Right atrium auricular region (tissue), 2 donors: ENCODE results near the gene RPS10. TPM values are rescaled to one million over a fixed set of nuclear protein-coding genes. Genes with fewer than 3 reads are reported as not detected.

Experiments
- DNase-seq: peaks from one replicate; pipeline ENCODE4 v3.0.0-alpha.2; 2019; ENCODE audit warnings: low spot score
- H3K27ac ChIP-seq, 2 donors: fragments of 200-600 bp; sonication (generic); 1 replicate in 1 of 2; 2 replicates in 1 of 2; pipeline ENCODE4 v1.5.1; 2016 to 2019
- H3K27me3 ChIP-seq, 2 donors: fragments of 200-600 bp; sonication (generic); one replicate each; pipeline versions ENCODE4 v1.5.1 to v1.6.0; 2017 to 2019
- H3K36me3 ChIP-seq: fragments of 200-600 bp; sonication (generic); one replicate; pipeline ENCODE4 v1.5.1; 2016
- H3K4me1 ChIP-seq, 2 donors: fragments of 200-600 bp; sonication (generic); one replicate each; pipeline versions ENCODE4 v1.5.1 to v1.6.0; 2017 to 2019
- H3K4me3 ChIP-seq, 2 donors: fragments of 200-600 bp; sonication (generic); 1 replicate in 1 of 2; 2 replicates in 1 of 2; pipeline ENCODE4 v1.5.1; 2017 to 2019; ENCODE audit warnings: mild to moderate bottlenecking in 1 of 2, moderate library complexity in 1 of 2
- H3K9me3 ChIP-seq, 2 donors: fragments of 200-600 bp; sonication (generic); one replicate each; pipeline ENCODE4 v1.5.1; 2019
- total RNA-seq, 2 donors: library from RNA; depleted of rRNA; stranded (reverse); fragments of >200 nt; gene quantifications; one replicate each; pipeline ENCODE4 v1.1.0, GENCODE V29; 2016
- TF ChIP-seq, protein P1 (sequence below), 2 donors: fragments of 200-600 bp; sonication (generic); IDR thresholded peaks; one replicate each; pipeline ENCODE4 v1.5.1; 2019; ENCODE audit warnings: antibody characterized with exemption in 2 of 2

The RPS10 gene
- total RNA-seq, 2 donors from 2014 or later, result 830 to 2,258 TPM

DNA sequence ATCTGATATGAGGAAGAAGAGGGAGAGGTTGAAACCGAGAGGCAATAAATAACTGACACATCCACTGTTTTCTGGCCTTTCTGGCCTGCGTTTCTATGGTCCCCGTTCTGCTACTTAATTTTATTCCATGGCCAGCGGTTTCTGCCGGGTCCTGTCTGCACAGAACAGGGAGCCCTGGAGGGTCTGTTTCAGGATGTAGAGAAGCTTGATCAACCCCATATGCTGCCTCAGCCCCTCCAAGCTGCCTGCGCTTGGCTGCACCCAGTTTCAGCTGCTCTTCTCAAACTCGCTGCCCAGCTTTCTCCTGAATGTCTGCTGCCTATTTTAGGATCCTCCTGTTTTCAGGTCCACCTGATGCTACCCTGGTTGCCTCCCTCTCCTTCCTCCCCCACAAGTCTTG, 21.5 kb upstream of the RPS10 start:
- Histone ChIP-seq H3K27me3 (no peaks in the 10 kb centered on the region), H3K4me1 (no peaks in the 10 kb centered on the region), H3K36me3 (no peaks in the 10 kb centered on the region), H3K9me3 (no peaks in the 10 kb centered on the region), H3K4me3 (no peak overlapping the region), H3K27ac (no peak overlapping the region)
- TF ChIP-seq, protein P1, sequence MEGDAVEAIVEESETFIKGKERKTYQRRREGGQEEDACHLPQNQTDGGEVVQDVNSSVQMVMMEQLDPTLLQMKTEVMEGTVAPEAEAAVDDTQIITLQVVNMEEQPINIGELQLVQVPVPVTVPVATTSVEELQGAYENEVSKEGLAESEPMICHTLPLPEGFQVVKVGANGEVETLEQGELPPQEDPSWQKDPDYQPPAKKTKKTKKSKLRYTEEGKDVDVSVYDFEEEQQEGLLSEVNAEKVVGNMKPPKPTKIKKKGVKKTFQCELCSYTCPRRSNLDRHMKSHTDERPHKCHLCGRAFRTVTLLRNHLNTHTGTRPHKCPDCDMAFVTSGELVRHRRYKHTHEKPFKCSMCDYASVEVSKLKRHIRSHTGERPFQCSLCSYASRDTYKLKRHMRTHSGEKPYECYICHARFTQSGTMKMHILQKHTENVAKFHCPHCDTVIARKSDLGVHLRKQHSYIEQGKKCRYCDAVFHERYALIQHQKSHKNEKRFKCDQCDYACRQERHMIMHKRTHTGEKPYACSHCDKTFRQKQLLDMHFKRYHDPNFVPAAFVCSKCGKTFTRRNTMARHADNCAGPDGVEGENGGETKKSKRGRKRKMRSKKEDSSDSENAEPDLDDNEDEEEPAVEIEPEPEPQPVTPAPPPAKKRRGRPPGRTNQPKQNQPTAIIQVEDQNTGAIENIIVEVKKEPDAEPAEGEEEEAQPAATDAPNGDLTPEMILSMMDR (IDR thresholded peaks at IDR 0.05), result no peak
- no peak for DNase-seq

DNA sequence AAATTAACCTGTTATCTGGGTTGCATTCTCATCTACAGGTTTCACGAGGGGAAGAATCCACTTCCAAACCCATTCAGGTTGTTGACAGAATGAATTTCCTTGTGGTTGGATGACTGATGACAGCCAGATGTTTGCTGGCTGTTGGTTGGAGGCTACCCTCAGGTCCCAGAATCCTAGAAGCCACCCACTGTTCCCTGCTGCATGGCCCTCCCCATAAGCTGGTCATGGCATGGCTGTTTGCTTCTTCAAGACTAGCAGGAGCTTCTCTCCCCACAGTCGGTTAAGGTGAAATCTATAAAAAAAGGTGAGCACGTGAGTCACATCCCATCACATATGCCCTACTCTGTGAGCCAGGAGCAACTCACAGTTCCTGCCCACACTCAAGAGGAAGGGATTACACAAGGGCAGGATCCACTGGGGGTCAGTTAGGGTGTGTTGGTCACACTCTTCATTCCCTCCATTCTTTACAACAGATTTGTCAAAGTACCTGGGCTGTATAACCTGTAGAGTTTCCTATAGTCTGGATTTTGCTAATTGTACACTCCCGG, 19.5 kb upstream of the RPS10 start:
- no peaks in the 10 kb centered on the region for H3K27me3 ChIP-seq
- TF ChIP-seq, protein P1 (IDR thresholded peaks at IDR 0.05), result no peak
- no peak for DNase-seq
- no peaks in the 10 kb centered on the region for H3K36me3 ChIP-seq
- no peak overlapping the region for H3K4me3 ChIP-seq
- H3K4me1 ChIP-seq, result no peaks in the 10 kb centered on the region
- no peaks in the 10 kb centered on the region for H3K9me3 ChIP-seq
- no peak overlapping the region for H3K27ac ChIP-seq

DNA sequence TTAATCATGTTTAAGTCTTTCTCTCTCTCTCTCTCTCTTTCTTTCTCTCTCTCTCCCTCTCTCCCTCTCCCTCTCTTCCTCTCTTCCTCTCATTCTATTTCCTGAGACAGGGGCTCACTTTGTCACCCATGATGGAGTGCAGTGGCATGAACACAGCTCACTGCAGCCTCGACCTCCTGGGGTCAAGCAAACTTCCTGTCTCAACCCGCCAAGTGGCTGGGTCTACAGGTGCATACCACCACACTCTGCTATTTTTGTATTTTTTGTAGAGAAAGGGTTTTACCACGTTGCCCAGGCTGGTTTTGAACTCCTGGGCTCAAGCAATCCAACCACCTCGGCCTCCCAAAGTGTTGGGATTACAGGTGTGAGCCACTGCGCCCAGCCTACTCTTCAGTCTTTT, 15.7 kb upstream of the RPS10 start:
- Histone ChIP-seq H3K4me3 (no peak overlapping the region), H3K4me1 (no peaks in the 10 kb centered on the region), H3K27me3 (no peaks in the 10 kb centered on the region), H3K27ac (no peak overlapping the region), H3K9me3 (no peaks in the 10 kb centered on the region), H3K36me3 (no peaks in the 10 kb centered on the region)
- no peak for DNase-seq
- TF ChIP-seq, protein P1 (IDR thresholded peaks at IDR 0.05), result no peak

DNA sequence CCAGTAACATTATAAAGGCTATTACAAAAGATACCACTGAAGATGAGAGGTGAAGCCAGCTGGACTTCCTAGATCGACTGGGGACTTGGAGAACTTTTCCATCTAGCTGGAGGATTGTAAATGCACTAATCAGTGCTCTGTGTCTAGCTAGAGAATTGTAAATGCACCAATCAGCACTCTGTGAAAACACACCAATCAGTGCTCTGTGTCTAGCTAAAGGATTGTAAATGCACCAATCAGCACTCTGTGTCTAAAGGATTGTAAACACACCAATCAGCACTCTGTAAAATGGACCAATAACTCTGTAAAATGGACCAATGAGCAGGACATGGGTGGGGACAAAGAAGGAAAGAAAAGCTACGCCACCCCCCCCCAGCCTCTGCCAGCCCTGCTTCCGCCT, 13.6 kb upstream of the RPS10 start:
- H3K4me3 ChIP-seq, result no peak overlapping the region
- TF ChIP-seq, protein P1 (IDR thresholded peaks at IDR 0.05), result no peak
- DNase-seq, result no peak
- H3K27me3 ChIP-seq, result no peaks in the 10 kb centered on the region
- H3K4me1 ChIP-seq, result no peaks in the 10 kb centered on the region
- no peaks in the 10 kb centered on the region for H3K36me3 ChIP-seq
- H3K9me3 ChIP-seq, result no peaks in the 10 kb centered on the region
- no peak overlapping the region for H3K27ac ChIP-seq

DNA sequence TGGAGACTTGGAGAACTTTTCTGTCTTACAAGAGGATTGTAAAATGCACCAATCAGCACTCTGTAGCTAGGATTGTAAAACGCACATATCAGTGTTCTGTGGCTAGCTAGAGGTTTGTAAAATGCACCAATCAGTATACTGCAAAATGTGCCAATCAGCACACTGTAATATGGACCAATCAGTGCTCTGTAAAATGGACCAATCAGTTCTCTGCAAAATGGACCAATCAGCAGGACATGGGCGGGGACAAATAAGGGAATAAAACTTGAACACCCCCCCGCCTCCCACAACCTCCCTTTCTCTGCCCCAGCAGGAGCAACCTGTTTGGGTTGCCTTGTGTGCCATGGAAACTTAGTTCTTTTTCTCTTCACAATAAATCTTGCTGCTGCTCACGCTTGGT, 12.8 kb upstream of the RPS10 start:
- Histone ChIP-seq H3K4me1 (no peaks in the 10 kb centered on the region), H3K27ac (no peak overlapping the region), H3K36me3 (no peaks in the 10 kb centered on the region), H3K27me3 (no peaks in the 10 kb centered on the region), H3K4me3 (no peak overlapping the region), H3K9me3 (no peaks in the 10 kb centered on the region)
- no peak for DNase-seq
- TF ChIP-seq, protein P1 (IDR thresholded peaks at IDR 0.05), result no peak

DNA sequence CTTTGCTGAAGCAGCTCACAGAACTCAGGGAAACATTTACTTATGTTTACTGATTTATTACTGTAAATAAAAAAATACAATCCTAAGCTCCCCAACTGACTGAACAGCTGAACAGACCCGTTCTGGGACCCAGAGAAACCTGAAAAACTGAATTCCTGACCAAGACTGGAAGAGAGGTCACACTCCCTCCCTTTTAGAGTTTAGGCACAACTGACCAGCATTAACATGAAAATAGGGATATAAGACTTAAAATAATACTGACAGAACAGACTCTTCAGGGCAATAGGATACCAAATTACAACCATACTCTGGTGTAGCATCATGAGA, 11.7 kb upstream of the RPS10 start:
- no peak overlapping the region for H3K27ac ChIP-seq
- no peaks in the 10 kb centered on the region for H3K36me3 ChIP-seq
- no peaks in the 10 kb centered on the region for H3K27me3 ChIP-seq
- H3K4me3 ChIP-seq, result no peak overlapping the region
- TF ChIP-seq, protein P1 (IDR thresholded peaks at IDR 0.05), result no peak
- no peak for DNase-seq
- no peaks in the 10 kb centered on the region for H3K4me1 ChIP-seq
- H3K9me3 ChIP-seq, result no peaks in the 10 kb centered on the region
